DOHH2 (cell line): ENCODE data around the gene KRT14.

Source experiments
- CTCF ChIP-seq: fragments of 200-600 bp; sonication (generic); IDR thresholded peaks from one replicate; pipeline ENCODE4 v1.5.1; 2014; ENCODE audit warnings: antibody characterized with exemption, mild to moderate bottlenecking, low read depth, low read length; ENCODE audit not compliant: poor library complexity, severe bottlenecking
- EZH2phosphoT487 ChIP-seq: fragments of 200-600 bp; sonication (generic); IDR thresholded peaks from 2 replicates; pipeline ENCODE4 v1.6.1; 2017; ENCODE audit warnings: borderline replicate concordance, mild to moderate bottlenecking, antibody characterized with exemption, low read length, moderate library complexity, mixed read lengths

GRCh38 chr17:41559548-41559947, 27.1 kb downstream of the KRT14 start:
- TF ChIP-seq CTCF (no peak), EZH2phosphoT487 (no peak)
